HG03558 (cell line): ENCODE data around the gene AGMO.

ENCODE experiments used
- ATAC-seq: cut with Tn5 transposase; IDR thresholded peaks from one replicate; pipeline ENCODE4 v1.9.1; 2021; ENCODE audit warnings: moderate number of reproducible peaks; ENCODE audit not compliant: unreplicated experiment; ENCODE audit errors: extremely low read depth

The AGMO gene

DNA sequence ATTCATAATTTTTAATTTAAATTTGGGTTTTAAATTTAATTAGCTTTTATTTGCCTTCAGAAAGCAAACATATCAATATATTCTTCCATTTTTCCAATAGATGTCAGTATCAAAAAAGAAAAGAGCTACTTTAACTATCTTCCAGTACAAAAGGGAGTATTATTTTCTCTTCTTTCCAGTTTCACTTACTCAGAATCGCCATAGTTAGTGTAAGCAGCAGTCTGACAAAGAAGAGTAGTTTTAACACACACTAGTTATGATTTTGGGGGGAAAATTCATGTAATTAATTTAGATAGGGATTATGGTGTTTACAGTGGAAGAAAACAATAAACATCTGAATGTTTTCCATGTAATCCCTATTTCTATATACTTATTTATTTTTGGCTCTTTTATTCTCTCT, 386.7 kb downstream of the AGMO start:
- ATAC-seq = no peak

DNA sequence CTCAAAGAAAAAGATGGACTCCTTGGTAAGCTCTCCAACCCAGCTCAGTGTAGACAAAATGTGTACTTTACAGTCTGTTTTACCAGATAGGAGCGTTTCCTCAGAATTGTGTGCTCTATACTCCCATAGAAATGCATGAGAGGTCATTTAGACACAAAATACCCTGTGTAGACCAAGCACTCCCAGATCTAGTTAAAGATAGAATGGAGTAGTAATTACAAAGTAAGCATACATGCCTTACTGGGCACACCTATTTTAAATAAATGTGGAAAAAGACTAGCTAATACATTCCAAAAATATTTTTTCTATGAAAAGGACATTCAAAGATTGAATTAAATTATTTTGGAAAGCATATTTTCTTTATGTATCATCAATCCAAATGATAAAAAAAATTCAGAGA, 387.3 kb downstream of the AGMO start:
- ATAC-seq = no peak

DNA sequence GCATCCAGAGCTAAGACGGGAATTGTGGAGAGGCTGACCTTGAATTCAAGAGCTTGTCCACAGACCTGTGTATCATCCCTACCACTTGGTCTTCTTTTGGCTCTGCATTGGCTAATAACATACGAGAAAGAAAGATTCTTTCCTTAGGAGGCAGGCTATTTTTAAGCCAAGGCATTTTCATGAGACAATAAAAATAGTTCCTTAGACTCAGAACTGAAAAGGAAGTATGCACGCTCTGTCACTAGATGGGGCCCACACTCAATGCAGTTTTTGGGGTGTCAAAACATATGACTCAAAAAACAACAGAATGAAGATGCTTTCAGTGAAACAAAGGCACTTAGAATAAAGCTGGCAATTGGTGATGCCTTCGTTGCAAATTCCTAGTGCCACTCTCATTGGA, 393.3 kb downstream of the AGMO start:
- ATAC-seq = no peak

DNA sequence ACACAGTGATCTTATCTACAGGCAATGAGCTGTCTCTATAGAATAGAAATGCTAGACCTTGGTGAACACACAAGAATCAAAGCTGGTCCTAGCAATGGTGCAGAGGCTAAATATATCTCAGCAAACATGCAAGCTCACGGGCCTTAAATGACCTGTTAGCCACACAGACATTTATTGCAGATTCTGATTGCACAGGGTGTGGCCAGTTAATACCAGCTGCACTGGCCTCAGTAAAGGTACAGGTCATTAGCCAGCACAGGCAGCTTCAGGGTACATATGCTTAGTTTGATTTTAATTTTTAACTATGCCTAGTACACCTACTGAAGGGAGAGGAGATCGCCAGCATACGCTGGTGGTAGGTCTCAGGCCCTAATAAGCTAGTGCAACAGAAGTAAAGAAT, 393.9 kb downstream of the AGMO start:
- no peak for ATAC-seq

DNA sequence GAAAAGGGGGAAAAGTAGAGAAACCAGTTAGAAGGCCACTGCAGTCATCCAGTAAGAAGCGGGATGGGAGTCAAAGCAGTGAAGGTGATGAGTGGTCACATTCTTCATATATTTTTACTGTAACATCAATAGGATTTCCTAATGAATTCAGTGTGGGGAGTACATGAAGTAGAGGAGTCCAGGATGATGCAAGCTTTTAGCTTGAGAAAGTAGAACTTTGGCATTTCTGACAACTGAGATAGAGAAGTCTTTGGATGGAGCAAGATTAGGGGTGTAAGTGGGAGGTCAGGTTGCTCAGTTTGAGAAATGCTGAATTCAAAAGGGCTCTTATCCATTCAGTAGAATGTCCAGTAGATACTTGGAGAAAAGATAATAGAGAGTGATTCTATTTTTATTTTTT, 395.2 kb downstream of the AGMO start:
- ATAC-seq = no peak

DNA sequence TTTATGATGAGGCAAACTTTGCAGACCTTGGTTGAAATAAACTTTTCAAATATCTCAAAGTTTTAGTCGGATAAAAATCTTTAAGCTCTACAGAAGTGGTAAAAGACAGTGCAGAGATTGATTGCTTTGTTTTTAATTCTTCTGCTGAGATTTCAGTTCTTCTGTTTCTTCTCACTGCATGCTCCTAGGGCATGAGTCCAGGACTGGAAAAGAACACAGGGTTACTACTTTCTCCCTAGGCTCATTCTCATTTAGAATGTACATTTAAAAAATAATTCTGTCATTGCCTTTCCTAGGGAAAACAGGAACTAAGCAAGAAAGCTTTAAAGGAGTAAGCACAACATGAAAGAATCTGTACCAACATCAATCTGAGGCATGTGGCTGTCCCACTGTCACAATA, 402.6 kb downstream of the AGMO start:
- ATAC-seq = no peak

DNA sequence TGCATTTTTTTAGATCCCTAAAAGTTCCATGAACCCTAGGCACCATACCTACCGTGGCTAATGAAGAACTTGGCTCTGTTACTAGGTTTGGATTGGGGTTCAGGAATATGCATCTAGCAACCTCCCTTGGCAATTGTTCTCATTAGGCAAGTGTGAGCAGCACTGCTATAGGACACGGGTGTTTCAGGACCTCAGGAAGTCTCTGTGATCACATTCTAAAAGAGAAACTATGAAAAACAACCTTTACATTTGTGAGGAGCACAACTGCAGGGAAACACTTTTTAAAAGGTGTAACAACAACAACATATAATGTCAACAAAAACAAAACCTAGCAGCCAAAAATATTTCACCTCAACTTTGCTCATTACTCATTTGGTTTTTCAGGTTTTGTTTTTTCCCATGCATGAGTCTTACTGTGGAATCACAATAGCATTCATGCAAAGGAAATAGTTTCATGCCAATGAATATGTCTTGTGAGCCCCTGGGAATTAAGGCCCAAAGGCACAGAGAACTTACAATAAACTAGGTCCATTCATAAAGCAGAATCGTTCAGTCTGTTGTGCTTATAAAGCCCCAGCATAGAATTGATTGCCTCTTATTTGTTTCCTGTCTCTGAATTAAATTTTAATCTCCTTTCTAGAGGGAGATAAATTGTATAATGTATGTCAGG, 403.5 kb downstream of the AGMO start:
- no peak for ATAC-seq
